RWPE2 (cell line): ENCODE measurements around the gene ROR2.

Experiments used
- ATAC-seq: fragments of 200-7000 bp; cut with Tn5 transposase; 3 replicates; pipeline ENCODE4 v1.9.1; 2021; ENCODE audit warnings: low read depth
- DNase-seq: peaks from one replicate; pipeline ENCODE4 v3.0.0-alpha.2; 2020; ENCODE audit warnings: low spot score
- H3K27ac ChIP-seq: fragments of 450-650 bp; 2 replicates; pipeline ENCODE4 v1.5.1; 2017; ENCODE audit warnings: mild to moderate bottlenecking; ENCODE audit not compliant: poor library complexity, severe bottlenecking
- H3K27me3 ChIP-seq: fragments of 250-450 bp; sonication (Bioruptor Pico); 2 replicates; pipeline ENCODE4 v1.5.1; 2021; ENCODE audit warnings: mild to moderate bottlenecking, moderate library complexity; ENCODE audit not compliant: insufficient read depth, poor library complexity, severe bottlenecking
- H3K36me3 ChIP-seq: fragments of 250-450 bp; sonication (Bioruptor Pico); 2 replicates; pipeline ENCODE4 v1.5.1; 2020; ENCODE audit warnings: low read depth, mild to moderate bottlenecking, moderate library complexity
- H3K4me1 ChIP-seq: fragments of 250-450 bp; sonication (Bioruptor Pico); 2 replicates; pipeline ENCODE4 v1.5.1; 2021; ENCODE audit warnings: mild to moderate bottlenecking, moderate library complexity; ENCODE audit not compliant: insufficient read depth, poor library complexity, severe bottlenecking
- H3K4me3 ChIP-seq: fragments of 250-450 bp; sonication (Bioruptor Pico); 2 replicates; pipeline ENCODE4 v1.5.1; 2021; ENCODE audit warnings: mild to moderate bottlenecking, moderate library complexity; ENCODE audit not compliant: severe bottlenecking
- H3K9me3 ChIP-seq: fragments of 250-450 bp; sonication (Bioruptor Pico); 2 replicates; pipeline ENCODE4 v1.5.1; 2021; ENCODE audit warnings: mild to moderate bottlenecking, moderate library complexity; ENCODE audit not compliant: severe bottlenecking
- CTCF ChIP-seq: fragments of 450-650 bp; IDR thresholded peaks from one replicate; pipeline ENCODE4 v1.5.1; 2017; ENCODE audit warnings: mild to moderate bottlenecking, moderate library complexity; ENCODE audit not compliant: poor library complexity, severe bottlenecking

The ROR2 gene

GRCh38 chr9:91689006-91689405 lies 261.0 kb downstream of the ROR2 start:
- Histone ChIP-seq H3K36me3 (no peaks in the 10 kb centered on the region), H3K27ac (no peak overlapping the region), H3K4me1 (no peaks in the 10 kb centered on the region), H3K27me3 (no peaks in the 10 kb centered on the region), H3K4me3 (no peak overlapping the region), H3K9me3 (no peaks in the 10 kb centered on the region)
- no peak for TF ChIP-seq CTCF
- DNase-seq (no peak), ATAC-seq (no peak)

- Histone ChIP-seq H3K27me3 (no peaks in the 10 kb centered on the region), H3K4me1 (peaks cover 3% of the 10 kb centered on the region), H3K4me3 (no peak overlapping the region), H3K27ac (no peak overlapping the region), H3K9me3 (no peaks in the 10 kb centered on the region), H3K36me3 (no peaks in the 10 kb centered on the region)
- no peak for TF ChIP-seq CTCF
- DNase-seq: no peak
- no peak for ATAC-seq
Measured at GRCh38 chr9:91683269-91683668, 266.8 kb downstream of the ROR2 start.

GRCh38 chr9:91682806-91683205 lies 267.2 kb downstream of the ROR2 start:
- no peak for TF ChIP-seq CTCF
- ATAC-seq: peak; percentile 38
- H3K9me3 ChIP-seq: no peaks in the 10 kb centered on the region
- no peaks in the 10 kb centered on the region for H3K27me3 ChIP-seq
- H3K27ac ChIP-seq: no peak overlapping the region
- H3K4me1 ChIP-seq: peaks cover 3% of the 10 kb centered on the region
- DNase-seq: no peak
- H3K4me3 ChIP-seq: no peak overlapping the region
- H3K36me3 ChIP-seq: no peaks in the 10 kb centered on the region

GRCh38 chr9:91681461-91682305 lies 268.3 kb downstream of the ROR2 start:
- no peak for DNase-seq

More at GRCh38 chr9:91681461-91682305, 268.3 kb downstream of the ROR2 start:
- TF ChIP-seq CTCF: peak; percentile 83
- Histone ChIP-seq H3K4me1 (peaks cover 3% of the 10 kb centered on the region), H3K4me3 (no peak overlapping the region), H3K9me3 (no peaks in the 10 kb centered on the region), H3K36me3 (no peaks in the 10 kb centered on the region), H3K27me3 (no peaks in the 10 kb centered on the region), H3K27ac (no peak overlapping the region)
- ATAC-seq: peak; percentile 78
